ENCODE results near the gene SMIM38. TPM values are rescaled to one million over a fixed set of nuclear protein-coding genes. Genes with fewer than 3 reads are reported as not detected.

Gene SMIM38
- total and polyA plus RNA-seq, 4 donors, result 0.08 to 1.3 (median 0.43) TPM

GRCh38 chr11:69108030-69108429, 47.7 kb upstream of the SMIM38 start:
- H3K36me3 ChIP-seq (ENCODE audit: control insufficient read depth in 4 of 4, insufficient read depth in 4 of 4, low read length in 4 of 4), result no peaks in the 10 kb centered on the region
- no peak for TF ChIP-seq CTCF (IDR thresholded peaks at IDR 0.05; ENCODE audit: control extremely low read depth, extremely low read depth)
- DNase-seq (no peak), ATAC-seq (ENCODE audit: insufficient read depth, low FRiP score) (no peak)
- 95 to 98% methylated on average over 7 of the region's 7 CpGs for WGBS, 2 donors
- no peak overlapping the region for H3K27ac ChIP-seq (ENCODE audit: low read depth in 1 of 2, low read length in 1 of 2)
- H3K9ac ChIP-seq (ENCODE audit: insufficient read depth in 1 of 2, low read length in 2 of 2), result no peak overlapping the region
- H3K4me3 ChIP-seq, result no peak overlapping the region
- no peaks in the 10 kb centered on the region for H3K27me3 ChIP-seq (ENCODE audit: control insufficient read depth in 3 of 3, insufficient read depth in 3 of 3, low read length in 2 of 3)
- H3K9me3 ChIP-seq (ENCODE audit: control insufficient read depth in 4 of 4, insufficient read depth in 3 of 4, low read length in 3 of 4), result no peaks in the 10 kb centered on the region
- peaks cover 0 to 49% (median 12%) of the 10 kb centered on the region in 5 donors for H3K4me1 ChIP-seq (ENCODE audit: control insufficient read depth in 5 of 5, insufficient read depth in 5 of 5, low read length in 5 of 5)

- no peaks in the 10 kb centered on the region for H3K9me3 ChIP-seq (ENCODE audit: control insufficient read depth in 4 of 4, insufficient read depth in 3 of 4, low read length in 3 of 4)
- no peaks in the 10 kb centered on the region for H3K36me3 ChIP-seq (ENCODE audit: control insufficient read depth in 4 of 4, insufficient read depth in 4 of 4, low read length in 4 of 4)
- DNase-seq (no peak), ATAC-seq (ENCODE audit: insufficient read depth, low FRiP score) (no peak)
- H3K27ac ChIP-seq (ENCODE audit: low read depth in 1 of 2, low read length in 1 of 2), result no peak overlapping the region
- H3K27me3 ChIP-seq (ENCODE audit: control insufficient read depth in 3 of 3, insufficient read depth in 3 of 3, low read length in 2 of 3), result no peaks in the 10 kb centered on the region
- peaks cover 0 to 49% (median 12%) of the 10 kb centered on the region in 5 donors for H3K4me1 ChIP-seq (ENCODE audit: control insufficient read depth in 5 of 5, insufficient read depth in 5 of 5, low read length in 5 of 5)
- TF ChIP-seq CTCF (IDR thresholded peaks at IDR 0.05; ENCODE audit: control extremely low read depth, extremely low read depth), result no peak
- 96 to 99% methylated on average over 5 of the region's 5 CpGs for WGBS, 2 donors
- H3K4me3 ChIP-seq, result no peak overlapping the region
- no peak overlapping the region for H3K9ac ChIP-seq (ENCODE audit: insufficient read depth in 1 of 2, low read length in 2 of 2)
Measured at GRCh38 chr11:69108559-69108958, 47.2 kb upstream of the SMIM38 start.

- no peak for DNase-seq
- Histone ChIP-seq H3K4me1 (ENCODE audit: control insufficient read depth in 5 of 5, insufficient read depth in 5 of 5, low read length in 5 of 5) (peaks cover 0 to 52% (median 12%) of the 10 kb centered on the region in 5 donors), H3K36me3 (ENCODE audit: control insufficient read depth in 4 of 4, insufficient read depth in 4 of 4, low read length in 4 of 4) (no peaks in the 10 kb centered on the region), H3K9me3 (ENCODE audit: control insufficient read depth in 4 of 4, insufficient read depth in 3 of 4, low read length in 3 of 4) (no peaks in the 10 kb centered on the region), H3K27me3 (ENCODE audit: control insufficient read depth in 3 of 3, insufficient read depth in 3 of 3, low read length in 2 of 3) (no peaks in the 10 kb centered on the region), H3K4me3 (no peak overlapping the region), H3K27ac (ENCODE audit: low read depth in 1 of 2, low read length in 1 of 2) (no peak overlapping the region), H3K9ac (ENCODE audit: insufficient read depth in 1 of 2, low read length in 2 of 2) (no peak overlapping the region)
- WGBS, 2 donors, result 83 to 100% methylated on average over 2 of the region's 2 CpGs
- ATAC-seq (ENCODE audit: insufficient read depth, low FRiP score), result no peak
- no peak for TF ChIP-seq CTCF (IDR thresholded peaks at IDR 0.05; ENCODE audit: control extremely low read depth, extremely low read depth)
Measured at GRCh38 chr11:69109101-69109500, 46.6 kb upstream of the SMIM38 start.

GRCh38 chr11:69110451-69110850, 45.3 kb upstream of the SMIM38 start:
- DNase-seq (no peak), ATAC-seq (ENCODE audit: insufficient read depth, low FRiP score) (no peak)
- no peak for TF ChIP-seq CTCF (IDR thresholded peaks at IDR 0.05; ENCODE audit: control extremely low read depth, extremely low read depth)

More at GRCh38 chr11:69110451-69110850, 45.3 kb upstream of the SMIM38 start:
- H3K9ac ChIP-seq (ENCODE audit: insufficient read depth in 1 of 2, low read length in 2 of 2), result no peak overlapping the region
- no peak overlapping the region for H3K4me3 ChIP-seq
- H3K27me3 ChIP-seq (ENCODE audit: control insufficient read depth in 3 of 3, insufficient read depth in 3 of 3, low read length in 2 of 3), result no peaks in the 10 kb centered on the region
- 94 to 95% methylated on average over 6 of the region's 6 CpGs for WGBS, 2 donors
- H3K4me1 ChIP-seq (ENCODE audit: control insufficient read depth in 5 of 5, insufficient read depth in 5 of 5, low read length in 5 of 5), result peaks cover 0 to 45% (median 12%) of the 10 kb centered on the region in 5 donors
- H3K9me3 ChIP-seq (ENCODE audit: control insufficient read depth in 4 of 4, insufficient read depth in 3 of 4, low read length in 3 of 4), result no peaks in the 10 kb centered on the region
- H3K27ac ChIP-seq (ENCODE audit: low read depth in 1 of 2, low read length in 1 of 2), result no peak overlapping the region
- H3K36me3 ChIP-seq (ENCODE audit: control insufficient read depth in 4 of 4, insufficient read depth in 4 of 4, low read length in 4 of 4), result no peaks in the 10 kb centered on the region
